Uterus (tissue), 2 donors: Measurements from ENCODE around the gene CRACDL.

Source experiments
- CTCF ChIP-seq, 4 experiments: fragments of 200-600 bp in 2 of 4; fragments of 450-650 bp in 2 of 4; sonication (generic) in 2 of 4; IDR thresholded peaks; one replicate each; pipeline ENCODE4 v1.5.1; 2016 to 2019; ENCODE audit warnings: antibody characterized with exemption in 4 of 4, mild to moderate bottlenecking in 2 of 4, moderate library complexity in 1 of 4
- POLR2A ChIP-seq, 2 donors: fragments of 450-650 bp; IDR thresholded peaks; one replicate each; pipeline ENCODE4 v1.6.1; 2016; ENCODE audit warnings: antibody characterized with exemption in 2 of 2, mild to moderate bottlenecking in 1 of 2, moderate library complexity in 1 of 2

- TF ChIP-seq CTCF (IDR thresholded peaks at IDR 0.05): no peak
- no peak for TF ChIP-seq POLR2A (IDR thresholded peaks at IDR 0.05)
Measured at GRCh38 chr2:98761909-98762308, 174.1 kb downstream of the CRACDL start.
